ENCODE data around the gene TNFRSF8. TPM values are rescaled to one million over a fixed set of nuclear protein-coding genes. Genes with fewer than 3 reads are reported as not detected.
"Not testable (repeated sequence)": the region's sequence is repeated elsewhere in the genome, so short reads cannot be mapped to it uniquely, and the experiment has no call there.

The TNFRSF8 gene
- total and polyA plus RNA-seq, 2 experiments from 2014 or later = not detected

DNA sequence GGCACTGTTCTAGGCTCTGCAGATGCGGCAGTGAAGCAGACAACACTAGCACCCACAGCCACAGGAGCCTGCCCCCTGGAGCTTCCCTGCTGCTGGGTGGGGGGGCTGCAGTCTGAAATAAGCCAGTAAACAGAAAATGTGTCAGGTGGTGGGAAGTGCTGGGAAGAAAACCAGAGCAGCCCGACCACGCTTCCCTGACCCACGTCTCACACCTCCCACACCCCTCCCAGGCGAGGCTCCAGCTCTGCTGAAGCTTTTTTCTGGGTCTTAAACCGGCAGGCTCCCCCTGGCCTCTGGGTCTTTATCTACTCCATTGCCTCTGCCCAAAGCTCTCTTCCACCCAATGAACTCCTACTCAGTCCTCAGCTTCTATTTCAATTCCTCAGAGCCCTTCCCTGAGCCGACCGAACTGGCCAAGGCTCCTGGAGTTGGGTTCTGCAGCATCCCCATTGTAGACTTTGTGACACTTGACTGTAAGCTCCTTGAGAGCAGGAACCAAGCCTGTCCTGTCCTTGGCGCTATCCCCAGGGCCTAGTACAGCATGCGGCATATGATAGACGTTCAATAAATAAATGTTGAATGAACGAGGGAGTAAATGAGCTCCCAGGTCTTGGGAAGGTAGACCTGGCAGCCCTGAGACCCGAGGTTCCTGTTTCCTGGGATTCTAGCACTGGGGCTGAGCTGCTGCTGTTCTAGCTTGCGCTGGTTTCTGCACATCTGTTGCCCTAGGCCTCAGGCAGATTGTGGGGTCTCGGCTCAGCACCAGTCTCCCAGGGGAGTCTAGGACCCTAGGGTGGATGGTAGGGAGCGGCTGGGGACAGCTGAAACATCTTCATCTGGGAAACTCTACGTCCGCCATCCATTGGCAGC lies 25.4 kb upstream of the TNFRSF8 start:
- no peaks in the 10 kb centered on the region for H3K27me3 ChIP-seq
- H4K20me1 ChIP-seq (ENCODE audit: insufficient read depth, poor library complexity, severe bottlenecking) = no peaks in the 10 kb centered on the region
- H2AFZ ChIP-seq = no peak overlapping the region
- no peak for TF ChIP-seq EZH2 (IDR thresholded peaks at IDR 0.05; ENCODE audit: borderline replicate concordance)
- TF ChIP-seq CTCF (IDR thresholded peaks at IDR 0.05; ENCODE audit: poor library complexity) = no peak
- TF ChIP-seq EZH2phosphoT487 (IDR thresholded peaks at IDR 0.05; ENCODE audit: low read depth, severe bottlenecking, unreplicated experiment) = no peak
- WGBS (ENCODE audit: low lambda C conversion rate, missing lambda C conversion rate) = 79% methylated on average over 18 of the region's 18 CpGs
- no peaks in the 10 kb centered on the region for H3K9me3 ChIP-seq (ENCODE audit: low read depth)
- H3K36me3 ChIP-seq (replicated peaks; ENCODE audit: insufficient read depth, low read depth) = no peaks in the 10 kb centered on the region
- H3K4me2 ChIP-seq = no peak overlapping the region
- no peak overlapping the region for H3K27ac ChIP-seq
- DNase-seq (ENCODE audit: low spot score) = no peak
- H3K4me1 ChIP-seq (ENCODE audit: insufficient read depth) = no peaks in the 10 kb centered on the region
- no peaks in the 10 kb centered on the region for H3K9me2 ChIP-seq (replicated peaks; ENCODE audit: insufficient read depth)
- H3K4me3 ChIP-seq = no peak overlapping the region
- no peaks in the 10 kb centered on the region for H3K79me2 ChIP-seq

GRCh38 chr1:12038356-12039163 lies 24.5 kb upstream of the TNFRSF8 start:
- TF ChIP-seq CTCF (IDR thresholded peaks at IDR 0.05; ENCODE audit: poor library complexity) (no peak), EZH2phosphoT487 (IDR thresholded peaks at IDR 0.05; ENCODE audit: low read depth, severe bottlenecking, unreplicated experiment) (no peak), EZH2 (IDR thresholded peaks at IDR 0.05; ENCODE audit: borderline replicate concordance) (no peak)
- Histone ChIP-seq H2AFZ (no peak overlapping the region), H3K4me1 (ENCODE audit: insufficient read depth) (no peaks in the 10 kb centered on the region), H3K4me3 (no peak overlapping the region), H3K27ac (no peak overlapping the region), H4K20me1 (ENCODE audit: insufficient read depth, poor library complexity, severe bottlenecking) (no peaks in the 10 kb centered on the region), H3K4me2 (no peak overlapping the region), H3K27me3 (no peaks in the 10 kb centered on the region), H3K9me2 (replicated peaks; ENCODE audit: insufficient read depth) (no peaks in the 10 kb centered on the region), H3K36me3 (replicated peaks; ENCODE audit: insufficient read depth, low read depth) (no peaks in the 10 kb centered on the region), H3K9me3 (ENCODE audit: low read depth) (no peaks in the 10 kb centered on the region), H3K79me2 (no peaks in the 10 kb centered on the region)
- 78% methylated on average over 17 of the region's 17 CpGs for WGBS (ENCODE audit: low lambda C conversion rate, missing lambda C conversion rate)
- no peak for DNase-seq (ENCODE audit: low spot score)

- Histone ChIP-seq H3K79me2 (no peaks in the 10 kb centered on the region), H3K9me2 (replicated peaks; ENCODE audit: insufficient read depth) (no peaks in the 10 kb centered on the region), H3K9me3 (ENCODE audit: low read depth) (no peaks in the 10 kb centered on the region), H3K27ac (no peak overlapping the region), H2AFZ (no peak overlapping the region), H3K4me1 (ENCODE audit: insufficient read depth) (no peaks in the 10 kb centered on the region), H3K4me2 (no peak overlapping the region), H3K4me3 (no peak overlapping the region), H3K27me3 (no peaks in the 10 kb centered on the region), H3K36me3 (replicated peaks; ENCODE audit: insufficient read depth, low read depth) (no peaks in the 10 kb centered on the region), H4K20me1 (ENCODE audit: insufficient read depth, poor library complexity, severe bottlenecking) (no peaks in the 10 kb centered on the region)
- 71% methylated on average over 2 of the region's 2 CpGs for WGBS (ENCODE audit: low lambda C conversion rate, missing lambda C conversion rate)
- TF ChIP-seq CTCF (IDR thresholded peaks at IDR 0.05; ENCODE audit: poor library complexity) (no peak), EZH2phosphoT487 (IDR thresholded peaks at IDR 0.05; ENCODE audit: low read depth, severe bottlenecking, unreplicated experiment) (no peak), EZH2 (IDR thresholded peaks at IDR 0.05; ENCODE audit: borderline replicate concordance) (no peak)
- no peak for DNase-seq (ENCODE audit: low spot score)
Observed at GRCh38 chr1:12039164-12039525, 24.0 kb upstream of the TNFRSF8 start.

GRCh38 chr1:12039824-12040456 lies 23.2 kb upstream of the TNFRSF8 start:
- H2AFZ ChIP-seq; H3K36me3 ChIP-seq (replicated peaks; ENCODE audit: insufficient read depth, low read depth); H4K20me1 ChIP-seq (ENCODE audit: insufficient read depth, poor library complexity, severe bottlenecking); H3K27me3 ChIP-seq; H3K9me3 ChIP-seq (ENCODE audit: low read depth); H3K27ac ChIP-seq; H3K79me2 ChIP-seq; DNase-seq (ENCODE audit: low spot score); H3K4me2 ChIP-seq; H3K9me2 ChIP-seq (replicated peaks; ENCODE audit: insufficient read depth); H3K4me3 ChIP-seq; H3K4me1 ChIP-seq (ENCODE audit: insufficient read depth): not testable (repeated sequence)
- WGBS (ENCODE audit: low lambda C conversion rate, missing lambda C conversion rate) = 91% methylated on average over 13 of the region's 13 CpGs

Measured in hepatocyte (in vitro differentiated cells).